Left kidney (tissue), 2 donors: ENCODE data around the gene CNFN. TPM values are rescaled to one million over a fixed set of nuclear protein-coding genes. Genes with fewer than 3 reads are reported as not detected.

Experiments
- DNase-seq: peaks from one replicate; pipeline ENCODE4 v3.0.0-alpha.2; 2013
- polyA plus RNA-seq: library from polyadenylated mRNA; unstranded; fragments of 120-200 nt; gene quantifications from one replicate; pipeline ENCODE4 v1.2.1, GENCODE V29; 2013; ENCODE audit not compliant: insufficient read length

The CNFN gene
- polyA plus RNA-seq, 1 donor: 0.55 TPM

GRCh38 chr19:42375415-42376176, 14.5 kb downstream of the CNFN start:
- no peak for DNase-seq

GRCh38 chr19:42374826-42375376, 15.2 kb downstream of the CNFN start:
- no peak for DNase-seq

DNA sequence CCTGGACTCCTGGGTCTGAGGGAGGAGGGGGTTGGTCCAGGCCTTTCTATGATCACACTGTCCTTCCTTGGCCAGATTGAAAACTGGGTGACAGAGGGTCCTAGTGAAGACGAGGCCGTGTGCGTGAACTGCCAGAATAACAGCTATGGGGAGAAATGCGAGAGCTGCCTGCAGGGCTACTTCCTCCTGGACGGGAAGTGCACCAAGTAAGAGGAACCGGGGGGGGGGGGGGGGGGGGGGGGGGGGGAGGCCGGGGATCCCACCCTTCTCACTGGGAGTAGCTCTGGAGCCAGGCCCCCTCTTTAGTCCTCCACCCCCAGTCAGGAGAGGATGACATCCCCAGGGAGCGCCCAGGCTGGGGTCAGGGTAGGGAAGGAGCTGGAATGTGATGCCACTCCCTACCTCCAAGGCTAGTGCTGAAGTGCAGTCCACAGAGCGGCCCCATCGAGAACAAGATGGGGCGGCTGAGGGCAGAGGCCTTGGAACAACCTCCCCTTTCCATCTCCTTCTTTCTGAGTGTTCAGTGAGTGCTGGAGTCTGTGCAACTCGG, 19.4 kb downstream of the CNFN start:
- no peak for DNase-seq

- DNase-seq: no peak
Measured at GRCh38 chr19:42370068-42370520, 20.0 kb downstream of the CNFN start.

DNA sequence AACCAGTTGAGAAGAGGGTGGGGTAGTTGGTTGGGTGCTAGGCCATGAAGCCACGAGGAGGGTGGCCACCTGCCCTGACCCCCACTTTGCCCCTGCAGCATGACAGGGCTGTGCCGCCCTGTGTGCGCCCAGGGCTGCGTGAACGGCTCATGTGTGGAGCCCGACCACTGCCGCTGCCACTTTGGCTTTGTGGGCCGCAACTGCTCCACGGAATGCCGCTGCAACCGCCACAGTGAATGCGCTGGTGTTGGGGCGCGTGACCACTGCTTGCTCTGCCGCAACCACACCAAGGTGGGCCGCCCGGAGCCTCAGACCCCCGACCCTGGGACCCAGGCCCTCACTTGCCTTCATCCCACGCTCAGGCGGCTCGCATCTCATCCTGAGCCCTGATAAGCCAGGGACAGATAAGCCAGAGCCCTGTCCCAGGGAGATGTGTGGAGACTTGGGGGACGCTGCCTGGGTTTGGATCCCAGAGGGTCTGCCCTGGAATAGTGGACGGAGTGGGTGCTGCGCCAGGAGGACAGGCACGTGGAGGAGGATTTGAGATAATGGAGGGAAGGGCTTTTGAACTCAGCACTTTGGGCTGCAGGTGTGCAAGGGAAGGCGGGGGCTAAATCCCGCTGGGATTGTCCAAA, 20.5 kb downstream of the CNFN start:
- no peak for DNase-seq

DNA sequence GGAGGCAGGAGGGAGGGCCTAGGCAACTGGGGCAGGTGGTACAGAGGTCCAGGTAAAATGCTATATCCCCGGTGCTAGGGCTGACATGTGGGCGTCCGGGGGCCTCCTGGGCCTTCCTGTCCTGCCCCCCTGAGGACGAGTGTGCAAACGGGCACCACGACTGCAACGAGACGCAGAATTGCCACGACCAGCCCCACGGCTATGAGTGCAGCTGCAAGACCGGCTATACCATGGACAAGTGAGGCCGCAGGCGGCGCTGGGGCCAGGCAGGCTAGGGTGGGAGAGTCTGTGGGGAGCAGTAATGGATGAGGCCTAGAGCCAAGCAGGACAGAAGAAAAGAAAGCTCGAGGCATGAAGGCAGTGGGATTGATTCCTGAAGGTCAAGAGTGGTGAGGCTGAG, 21.3 kb downstream of the CNFN start:
- no peak for DNase-seq

DNA sequence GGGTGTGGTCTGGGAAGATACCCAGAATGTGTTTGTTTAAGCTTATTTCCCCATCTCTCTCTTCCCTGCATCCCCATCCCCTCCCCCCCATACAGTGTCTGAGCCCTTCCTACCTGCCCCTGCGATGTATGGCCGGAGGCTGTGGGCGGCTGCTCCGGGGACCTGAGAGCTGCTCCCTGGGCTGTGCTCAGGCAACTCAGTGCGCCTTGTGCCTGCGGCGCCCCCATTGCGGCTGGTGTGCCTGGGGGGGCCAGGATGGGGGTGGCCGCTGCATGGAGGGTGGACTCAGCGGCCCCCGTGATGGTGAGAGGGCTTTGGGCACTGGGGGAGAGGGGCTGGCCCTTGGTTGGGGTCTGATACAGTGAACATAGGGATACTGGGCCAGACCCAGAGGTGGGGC, 21.7 kb downstream of the CNFN start:
- no peak for DNase-seq

DNA sequence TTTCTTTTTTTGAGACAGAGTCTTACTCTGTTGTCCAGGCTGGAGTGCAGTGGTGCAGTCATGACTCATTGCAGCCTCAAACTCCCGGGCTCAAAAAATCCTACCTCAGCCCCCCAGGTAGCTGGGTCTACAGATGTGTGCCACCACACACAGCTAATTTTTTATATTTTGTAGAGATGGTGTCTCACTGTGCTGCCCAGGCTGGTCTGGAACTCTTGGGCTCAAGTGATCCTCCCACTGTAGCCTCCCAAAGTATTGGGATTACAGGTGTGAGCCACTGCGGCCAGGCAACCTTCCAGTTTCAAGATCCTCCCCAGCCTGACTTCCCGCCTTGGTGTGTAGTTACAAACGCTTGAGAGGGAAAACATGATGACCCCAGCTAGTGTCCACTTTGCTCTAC, 22.2 kb downstream of the CNFN start:
- DNase-seq: no peak

DNA sequence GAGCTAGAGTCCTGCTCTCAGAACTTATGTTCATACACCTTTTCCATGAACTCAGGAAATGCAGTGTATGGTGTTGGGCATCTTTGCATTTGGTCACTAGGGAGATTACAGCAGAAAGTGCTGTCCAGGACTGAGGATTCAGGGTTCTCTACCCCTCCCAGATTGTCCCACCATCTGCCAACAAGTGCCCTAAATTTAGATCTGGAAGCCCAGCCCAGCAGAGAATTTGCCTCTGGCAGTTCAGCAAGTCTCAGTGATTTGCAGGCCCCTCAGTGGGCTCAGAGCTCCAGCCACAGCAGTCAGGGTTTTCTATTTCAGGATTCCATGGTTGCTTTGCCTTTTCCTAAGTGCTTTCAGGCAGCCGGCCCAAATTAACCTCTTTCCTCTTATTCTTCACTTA, 23.4 kb downstream of the CNFN start:
- DNase-seq: no peak

GRCh38 chr19:42363614-42364346, 26.3 kb downstream of the CNFN start:
- no peak for DNase-seq

GRCh38 chr19:42362891-42363440, 27.1 kb downstream of the CNFN start:
- no peak for DNase-seq

DNA sequence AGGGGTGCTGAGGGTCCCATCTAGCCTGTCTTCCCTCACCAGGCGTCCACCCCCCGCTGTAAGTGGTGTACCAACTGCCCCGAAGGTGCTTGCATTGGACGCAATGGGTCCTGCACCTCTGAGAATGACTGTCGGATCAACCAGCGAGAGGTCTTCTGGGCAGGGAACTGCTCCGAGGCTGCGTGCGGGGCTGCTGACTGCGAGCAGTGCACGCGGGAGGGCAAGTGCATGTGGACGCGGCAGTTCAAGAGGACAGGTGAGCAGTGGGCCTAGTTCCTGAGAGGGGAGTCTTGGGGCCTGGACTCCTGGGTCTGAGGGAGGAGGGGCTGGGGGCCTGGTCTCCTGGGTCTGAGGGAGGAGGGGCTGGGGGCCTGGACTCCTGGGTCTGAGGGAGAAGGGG, 27.8 kb downstream of the CNFN start:
- no peak for DNase-seq

DNA sequence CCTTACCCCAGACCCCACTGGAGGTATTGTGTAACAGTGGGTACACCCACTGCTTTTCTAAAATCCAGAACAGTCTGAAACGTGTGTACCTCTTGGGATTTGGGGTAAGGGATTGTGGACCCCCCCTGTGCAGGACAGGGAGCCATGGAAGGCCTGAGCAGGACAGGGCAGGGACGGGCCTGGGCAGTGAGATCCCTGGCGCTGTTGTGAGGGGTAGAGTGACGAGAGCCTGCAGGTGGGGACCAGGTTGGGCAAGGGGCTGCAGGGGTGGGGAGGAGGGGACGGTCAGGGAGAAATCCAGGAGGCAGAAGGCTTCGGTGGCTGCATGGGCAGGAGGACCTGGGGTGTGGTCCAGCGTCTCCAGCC, 28.6 kb downstream of the CNFN start:
- no peak for DNase-seq

DNA sequence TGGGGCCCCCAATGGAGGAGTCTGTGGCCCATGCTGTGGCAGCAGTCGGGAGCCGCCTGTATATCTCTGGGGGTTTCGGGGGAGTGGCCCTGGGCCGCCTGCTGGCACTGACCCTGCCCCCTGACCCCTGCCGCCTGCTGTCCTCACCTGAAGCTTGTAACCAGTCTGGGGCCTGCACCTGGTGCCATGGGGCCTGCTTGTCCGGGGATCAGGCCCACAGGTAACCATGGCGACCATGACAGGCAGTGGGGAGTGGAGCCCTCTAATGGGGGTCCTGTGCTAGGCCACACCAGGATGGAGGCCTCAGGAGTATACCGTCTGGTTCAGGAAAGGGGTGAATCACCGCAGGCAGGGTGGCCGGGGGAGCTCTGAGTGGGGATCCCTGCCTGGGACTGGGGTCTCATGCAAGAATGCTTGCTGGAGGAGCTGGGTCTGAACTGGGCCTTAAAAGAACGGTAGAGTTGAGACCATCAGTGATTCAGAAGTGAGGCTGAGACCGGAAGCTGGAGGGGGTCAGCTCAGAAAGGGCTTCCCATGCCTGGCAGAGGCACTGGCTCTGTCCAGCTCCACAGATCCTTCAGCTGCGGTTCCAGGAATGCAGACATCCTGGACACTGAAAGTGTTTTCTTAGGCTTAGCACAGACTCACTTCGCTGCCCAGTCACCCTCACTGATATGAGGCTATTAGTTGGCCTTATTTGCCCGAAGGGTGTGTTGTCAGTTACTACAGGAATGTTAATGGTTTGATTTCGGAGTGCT, 29.1 kb downstream of the CNFN start:
- no peak for DNase-seq

GRCh38 chr19:42357290-42357689, 32.8 kb downstream of the CNFN start:
- no peak for DNase-seq

- DNase-seq: no peak
Measured at GRCh38 chr19:42356686-42357085, 33.4 kb downstream of the CNFN start.

- DNase-seq: no peak
Measured at GRCh38 chr19:42355896-42356295, 34.2 kb downstream of the CNFN start.

- no peak for DNase-seq
Measured at GRCh38 chr19:42353341-42354015, 36.6 kb downstream of the CNFN start.

DNA sequence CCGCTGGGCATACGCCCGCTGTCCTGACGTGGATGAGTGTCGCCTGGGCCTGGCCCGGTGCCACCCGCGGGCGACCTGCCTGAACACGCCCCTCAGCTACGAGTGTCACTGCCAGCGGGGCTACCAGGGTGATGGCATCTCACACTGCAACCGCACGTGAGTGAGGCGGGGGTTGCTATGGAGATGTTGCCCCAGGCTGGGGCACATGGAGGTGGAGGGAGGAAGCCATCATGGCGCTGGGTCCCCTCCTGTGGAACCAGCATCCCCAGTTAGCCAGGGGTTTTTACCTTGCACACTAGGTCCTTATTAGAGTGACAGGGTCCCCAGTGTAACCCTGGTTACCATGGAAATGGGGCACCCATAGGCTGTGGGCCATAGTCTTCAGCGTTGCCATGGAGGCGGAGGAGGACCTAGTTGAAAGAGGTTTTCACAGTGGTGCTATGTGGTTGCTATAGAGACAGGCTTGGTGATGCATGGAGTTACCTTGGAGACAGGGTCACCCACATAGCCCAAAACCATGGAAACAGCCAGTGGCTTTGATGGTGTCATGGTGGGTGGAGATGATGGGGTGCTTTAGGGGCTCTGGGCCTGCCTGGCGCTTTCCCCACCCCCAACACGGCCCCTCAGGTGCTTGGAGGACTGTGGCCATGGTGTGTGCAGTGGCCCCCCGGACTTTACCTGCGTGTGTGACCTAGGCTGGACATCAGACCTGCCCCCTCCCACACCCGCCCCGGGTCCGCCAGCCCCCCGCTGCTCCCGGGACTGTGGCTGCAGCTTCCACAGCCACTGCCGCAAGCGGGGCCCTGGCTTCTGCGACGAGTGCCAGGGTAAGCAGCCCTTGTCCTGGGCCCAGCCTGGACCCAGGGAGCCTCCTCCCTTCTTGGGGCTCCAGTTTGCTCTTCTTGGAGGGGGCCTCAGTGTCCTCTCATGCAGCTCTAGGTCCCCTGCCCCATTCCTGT, 37.5 kb downstream of the CNFN start:
- DNase-seq: peak; percentile 37
